Muscle of leg (tissue), 11 donors: ENCODE results near the gene PTPN14. TPM values are rescaled to one million over a fixed set of nuclear protein-coding genes. Genes with fewer than 3 reads are reported as not detected.

Experiments
- DNase-seq: peaks from one replicate; pipeline ENCODE4 v3.0.0; 2013
- H3K27ac ChIP-seq: one replicate; pipeline ENCODE4 v1.5.1; 2013; ENCODE audit warnings: mild to moderate bottlenecking, low read length, control low read depth
- H3K27me3 ChIP-seq: one replicate; pipeline ENCODE4 v1.6.1; 2013; ENCODE audit warnings: low read length; ENCODE audit not compliant: control insufficient read depth, insufficient read depth
- H3K36me3 ChIP-seq: one replicate; pipeline ENCODE4 v1.6.1; 2013; ENCODE audit warnings: low read length; ENCODE audit not compliant: control insufficient read depth, insufficient read depth
- H3K4me1 ChIP-seq: one replicate; pipeline ENCODE4 v1.6.1; 2013; ENCODE audit warnings: low read length; ENCODE audit not compliant: control insufficient read depth, insufficient read depth
- H3K4me3 ChIP-seq: one replicate; pipeline ENCODE4 v1.5.1; 2013; ENCODE audit warnings: low read length, control low read depth
- H3K9me3 ChIP-seq: replicated peaks from 2 replicates; pipeline ENCODE4 v1.6.1; 2013; ENCODE audit warnings: low read depth, low read length; ENCODE audit not compliant: control insufficient read depth
- WGBS: methylation state at CpG from one replicate; pipeline ENCODE4 v1.1.5; 2013; ENCODE audit warnings: missing lambda C conversion rate; ENCODE audit not compliant: insufficient coverage; 5-methylcytosine and 5-hydroxymethylcytosine counted together
- polyA plus RNA-seq, 8 donors: library from polyadenylated mRNA; unstranded; fragments of 120-200 nt; gene quantifications; one replicate each; pipeline versions ENCODE4 v1.2.1 to v1.2.3, GENCODE V29; 2013; ENCODE audit warnings: inconsistent platforms in 1 of 8, low replicate concordance in 1 of 8; ENCODE audit not compliant: insufficient read length in 8 of 8, insufficient read depth in 1 of 8
- total RNA-seq: library from RNA; stranded (reverse); fragments of 120-200 nt; gene quantifications from one replicate; pipeline ENCODE4 v1.2.4, GENCODE V29; 2013

PTPN14 gene
- total and polyA plus RNA-seq, 9 donors, result 9.4 to 25.2 (median 15.8) TPM

DNA sequence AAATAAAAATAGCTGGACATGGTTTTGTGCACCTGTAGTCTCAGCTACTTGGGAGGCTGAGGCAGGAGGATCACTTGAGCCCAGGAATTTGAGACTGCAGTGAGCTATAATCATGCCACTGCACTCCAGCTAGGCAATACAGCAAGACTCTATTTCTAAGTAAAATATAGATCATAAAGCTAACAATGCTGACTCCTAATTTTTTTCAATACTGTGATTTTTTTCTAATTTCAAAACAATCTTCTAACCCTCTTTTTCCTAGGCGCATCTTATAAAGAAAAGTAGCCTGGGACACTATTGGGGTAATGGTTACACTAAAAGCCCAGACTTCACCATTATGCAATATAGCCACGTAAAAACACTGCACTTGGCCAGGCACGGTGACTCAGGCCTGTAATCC lies 81.3 kb downstream of the PTPN14 start:
- H3K27ac ChIP-seq, result no peak overlapping the region
- H3K27me3 ChIP-seq, result no peaks in the 10 kb centered on the region
- H3K9me3 ChIP-seq, result no peaks in the 10 kb centered on the region
- 100% methylated on average over 2 of the region's 3 CpGs for WGBS
- no peak for DNase-seq
- H3K36me3 ChIP-seq, result no peaks in the 10 kb centered on the region
- peaks cover 5% of the 10 kb centered on the region for H3K4me1 ChIP-seq
- H3K4me3 ChIP-seq, result no peak overlapping the region

DNA sequence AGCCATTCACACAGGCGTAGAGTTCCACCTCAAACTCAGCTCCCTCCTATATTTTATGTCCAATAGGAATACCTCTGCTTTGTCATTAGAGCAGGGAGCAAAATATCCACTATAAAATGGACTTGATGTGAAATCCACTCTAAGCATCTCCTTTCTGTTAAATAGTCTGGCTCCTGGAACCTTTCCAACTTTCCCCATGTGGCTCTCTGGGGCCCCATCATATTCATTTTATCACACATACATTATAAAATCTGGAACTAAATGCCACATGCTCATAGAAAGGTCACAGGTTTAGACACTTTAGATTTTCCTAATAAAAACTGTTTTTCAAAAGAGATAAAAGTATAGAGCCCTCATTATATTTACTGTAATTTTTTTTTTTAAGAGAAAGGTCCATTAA lies 82.1 kb downstream of the PTPN14 start:
- Histone ChIP-seq H3K27ac (no peak overlapping the region), H3K27me3 (no peaks in the 10 kb centered on the region), H3K36me3 (no peaks in the 10 kb centered on the region), H3K9me3 (no peaks in the 10 kb centered on the region), H3K4me1 (peaks cover 5% of the 10 kb centered on the region), H3K4me3 (no peak overlapping the region)
- 33% methylated on average over 1 of the region's 1 CpG for WGBS
- peak; percentile 37 for DNase-seq

- Histone ChIP-seq H3K4me1 (peaks cover 5% of the 10 kb centered on the region), H3K9me3 (no peaks in the 10 kb centered on the region), H3K4me3 (no peak overlapping the region), H3K27ac (no peak overlapping the region), H3K36me3 (peaks cover 3% of the 10 kb centered on the region), H3K27me3 (no peaks in the 10 kb centered on the region)
- WGBS, result no CpG with 5 or more reads among the region's 1 CpG
- no peak for DNase-seq
Observed at GRCh38 chr1:214467078-214467585, 84.3 kb downstream of the PTPN14 start.

DNA sequence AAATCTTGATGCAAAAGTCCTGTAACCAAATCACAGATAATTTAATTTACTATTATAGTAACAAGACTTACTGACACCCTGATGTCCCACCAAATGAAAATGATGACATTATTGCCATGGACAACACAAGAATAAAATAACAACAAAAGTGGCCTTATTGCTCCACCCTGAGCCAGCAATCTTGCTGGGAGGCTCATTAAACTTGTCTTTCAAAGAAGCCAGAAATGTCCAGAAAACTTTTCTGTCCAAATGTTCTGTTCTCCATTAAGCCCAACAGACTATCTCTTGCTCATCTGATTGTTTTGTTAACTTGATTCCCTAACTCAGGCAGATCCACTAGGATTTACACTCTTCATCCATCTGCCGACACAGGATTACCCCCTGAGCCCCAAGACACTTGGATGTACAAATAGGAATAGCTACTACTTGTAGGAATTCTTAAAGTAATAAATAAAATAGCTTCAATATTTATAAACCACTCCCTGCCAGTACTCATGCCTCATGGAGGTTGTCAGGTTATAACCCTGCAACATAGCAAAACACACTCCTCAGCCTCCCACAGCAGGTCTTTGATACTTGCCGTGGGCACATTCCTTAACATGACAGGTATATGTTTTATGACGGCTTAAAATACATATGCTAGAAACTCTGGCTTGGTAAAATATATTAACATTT lies 84.9 kb downstream of the PTPN14 start:
- DNase-seq, result peak; percentile 67
- H3K9me3 ChIP-seq, result no peaks in the 10 kb centered on the region
- peak overlapping the region; percentile 4 for H3K27ac ChIP-seq
- H3K27me3 ChIP-seq, result no peaks in the 10 kb centered on the region
- H3K4me3 ChIP-seq, result no peak overlapping the region
- H3K4me1 ChIP-seq, result peaks cover 5% of the 10 kb centered on the region
- WGBS, result no CpG with 5 or more reads among the region's 3 CpGs
- H3K36me3 ChIP-seq, result peaks cover 3% of the 10 kb centered on the region

DNA sequence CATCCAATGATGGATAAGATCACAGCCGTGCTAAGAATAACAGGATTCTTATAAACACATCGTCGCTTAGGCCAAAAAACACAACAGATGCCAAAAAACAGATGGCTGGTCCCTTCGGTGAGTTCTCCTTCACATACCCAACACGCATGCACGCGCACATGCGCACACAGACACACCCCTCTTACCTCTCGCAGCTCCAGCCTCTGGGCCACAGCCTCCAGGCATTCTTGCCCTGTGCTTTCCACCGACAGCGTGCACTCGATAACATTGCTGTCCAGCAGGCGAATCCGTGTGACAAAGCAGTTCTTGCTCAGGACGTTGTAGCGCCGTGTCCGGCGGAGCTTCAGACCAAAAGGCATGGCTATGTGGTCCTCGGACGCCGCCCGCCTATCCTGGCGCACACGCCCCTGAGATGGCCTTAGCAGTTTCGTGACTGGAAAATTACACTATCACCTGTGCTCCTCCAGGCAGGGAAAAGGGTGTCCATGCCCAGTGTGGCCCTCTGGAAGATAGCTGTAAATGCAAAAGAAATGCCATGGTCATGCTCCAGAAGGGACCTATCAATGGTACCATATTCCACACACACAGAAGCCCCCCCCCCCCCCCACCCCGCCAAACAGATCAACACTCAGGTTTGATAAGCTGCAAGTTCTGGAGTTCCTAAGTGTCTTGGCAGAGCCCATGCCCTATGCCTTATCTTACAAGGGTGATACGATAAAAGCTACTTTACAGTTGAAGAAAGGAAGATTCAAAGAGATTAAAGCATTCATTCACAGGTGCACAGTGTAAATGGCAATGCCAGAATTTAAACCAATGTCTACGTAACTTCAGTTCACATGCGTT lies 86.7 kb downstream of the PTPN14 start:
- DNase-seq, result peak; percentile 22
- H3K9me3 ChIP-seq, result no peaks in the 10 kb centered on the region
- no peaks in the 10 kb centered on the region for H3K27me3 ChIP-seq
- 88% methylated on average over 16 of the region's 30 CpGs for WGBS
- H3K27ac ChIP-seq, result no peak overlapping the region
- peaks cover 5% of the 10 kb centered on the region for H3K4me1 ChIP-seq
- no peak overlapping the region for H3K4me3 ChIP-seq
- H3K36me3 ChIP-seq, result peaks cover 3% of the 10 kb centered on the region

DNA sequence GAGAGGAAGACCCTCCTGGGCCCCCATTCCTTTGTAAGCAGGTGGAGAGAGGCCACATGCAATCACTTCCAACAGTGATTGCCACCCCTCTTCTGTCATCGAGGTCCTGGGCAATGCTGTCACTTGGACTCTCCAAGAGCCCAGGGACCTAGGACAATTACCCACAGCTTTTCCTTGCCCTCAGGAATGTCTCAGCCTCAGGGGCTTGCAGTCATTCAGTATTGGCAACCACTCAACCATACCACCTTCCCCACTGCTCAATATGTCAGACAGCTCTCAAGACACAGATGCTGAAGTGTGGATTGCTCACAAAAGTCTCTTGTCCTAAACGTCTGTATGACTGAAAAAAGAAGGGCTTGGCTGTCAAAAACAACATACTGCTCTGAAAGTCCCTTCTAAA lies 87.8 kb downstream of the PTPN14 start:
- 45% methylated on average over 2 of the region's 2 CpGs for WGBS
- Histone ChIP-seq H3K27ac (no peak overlapping the region), H3K36me3 (peaks cover 3% of the 10 kb centered on the region), H3K9me3 (no peaks in the 10 kb centered on the region), H3K4me1 (peaks cover 5% of the 10 kb centered on the region), H3K4me3 (no peak overlapping the region), H3K27me3 (no peaks in the 10 kb centered on the region)
- no peak for DNase-seq

DNA sequence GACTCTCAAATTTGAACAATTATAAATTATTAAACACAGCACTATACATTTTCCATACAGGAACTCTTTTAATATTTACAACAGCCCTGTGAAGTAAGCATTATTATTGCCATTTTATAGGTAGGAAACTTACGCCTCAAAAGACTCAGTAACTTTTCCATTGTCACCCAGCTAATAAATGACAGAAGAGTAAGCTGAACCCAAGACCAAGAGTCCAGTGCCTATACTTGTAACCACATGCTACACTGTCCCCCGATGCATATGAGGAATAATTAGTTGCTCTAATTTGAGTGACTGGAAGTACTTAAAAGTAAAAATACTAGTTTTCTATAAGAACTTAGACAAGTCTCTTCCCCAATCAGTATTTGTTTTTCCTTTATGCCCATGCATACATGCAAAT lies 88.5 kb downstream of the PTPN14 start:
- Histone ChIP-seq H3K9me3 (no peaks in the 10 kb centered on the region), H3K27ac (no peak overlapping the region), H3K27me3 (no peaks in the 10 kb centered on the region), H3K36me3 (peaks cover 3% of the 10 kb centered on the region), H3K4me3 (no peak overlapping the region), H3K4me1 (peaks cover 5% of the 10 kb centered on the region)
- WGBS, result no CpG with 5 or more reads among the region's 2 CpGs
- DNase-seq, result no peak

- H3K27ac ChIP-seq, result no peak overlapping the region
- H3K9me3 ChIP-seq, result no peaks in the 10 kb centered on the region
- 100% methylated on average over 1 of the region's 4 CpGs for WGBS
- H3K27me3 ChIP-seq, result no peaks in the 10 kb centered on the region
- H3K36me3 ChIP-seq, result peaks cover 3% of the 10 kb centered on the region
- peaks cover under 1% of the 10 kb centered on the region for H3K4me1 ChIP-seq
- no peak for DNase-seq
- H3K4me3 ChIP-seq, result no peak overlapping the region
Observed at GRCh38 chr1:214461305-214461704, 90.1 kb downstream of the PTPN14 start.

- Histone ChIP-seq H3K27me3 (no peaks in the 10 kb centered on the region), H3K4me1 (no peaks in the 10 kb centered on the region), H3K36me3 (peaks cover 3% of the 10 kb centered on the region), H3K27ac (no peak overlapping the region), H3K4me3 (no peak overlapping the region), H3K9me3 (no peaks in the 10 kb centered on the region)
- WGBS, result 100% methylated on average over 1 of the region's 2 CpGs
- no peak for DNase-seq
Observed at GRCh38 chr1:214460304-214460916, 91.0 kb downstream of the PTPN14 start.

GRCh38 chr1:214459895-214460294 lies 91.5 kb downstream of the PTPN14 start:
- Histone ChIP-seq H3K9me3 (no peaks in the 10 kb centered on the region), H3K36me3 (peaks cover 3% of the 10 kb centered on the region), H3K27me3 (no peaks in the 10 kb centered on the region), H3K4me1 (peaks cover 2% of the 10 kb centered on the region), H3K4me3 (no peak overlapping the region), H3K27ac (no peak overlapping the region)
- DNase-seq, result no peak
- WGBS, result 70% methylated on average over 2 of the region's 3 CpGs
